ENCODE data around the gene CNTN4. TPM values are rescaled to one million over a fixed set of nuclear protein-coding genes. Genes with fewer than 3 reads are reported as not detected.

CNTN4 gene
- total RNA-seq, 2 experiments from 2014 or later: not detected

DNA sequence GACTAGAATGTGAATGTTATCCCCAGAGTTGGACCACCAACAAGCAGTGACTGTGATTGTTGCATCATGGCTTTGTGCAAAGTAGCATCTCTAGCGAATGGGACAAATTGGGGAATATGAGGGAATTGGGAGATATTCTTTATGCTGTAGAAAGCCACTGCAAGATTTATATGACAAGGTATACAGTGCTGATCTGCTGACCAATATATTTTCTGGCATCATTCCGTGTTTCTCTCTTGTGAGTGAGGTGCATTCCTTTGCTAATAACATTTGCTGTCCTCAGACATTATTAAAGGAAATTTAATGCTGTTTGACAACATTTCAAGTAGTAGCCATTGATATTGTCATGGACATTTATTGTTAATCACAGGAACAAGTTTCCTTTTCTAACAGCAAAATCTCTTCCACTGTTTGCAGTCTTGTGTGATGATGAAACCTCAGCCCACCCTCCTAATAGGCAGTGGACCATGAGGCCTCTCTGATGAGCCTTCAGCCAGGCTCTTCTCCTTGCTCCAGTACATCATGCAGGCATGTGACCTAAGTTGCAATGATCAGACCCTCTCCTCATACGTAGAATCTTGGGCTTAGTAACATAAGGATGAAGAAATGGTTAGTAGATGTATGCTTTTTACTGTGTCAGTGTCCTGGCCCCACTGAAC lies 16.1 kb downstream of the CNTN4 start:
- DNase-seq: no peak
- no peaks in the 10 kb centered on the region for H3K36me3 Mint-ChIP-seq
- H3K4me3 Mint-ChIP-seq: no peak overlapping the region

DNA sequence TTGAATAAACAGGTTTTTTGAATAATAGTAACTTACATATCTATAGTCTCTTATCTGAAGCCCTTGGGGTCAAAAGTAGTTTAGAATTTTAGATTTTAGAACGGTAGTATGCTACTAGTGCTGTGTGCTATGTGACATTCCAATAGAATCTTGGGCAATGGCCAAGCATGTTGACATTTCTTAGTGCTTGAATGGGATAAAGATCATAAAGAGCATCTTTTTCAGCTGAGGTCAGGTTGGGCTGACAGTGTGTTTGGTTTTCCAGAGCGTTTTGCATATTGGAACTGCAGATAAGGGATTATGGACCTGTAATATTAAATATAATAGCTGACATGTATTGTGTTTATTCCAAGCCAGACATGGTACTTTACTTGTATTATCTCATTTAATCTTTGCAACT lies 32.1 kb downstream of the CNTN4 start:
- Mint-ChIP-seq H3K27me3 (no peaks in the 10 kb centered on the region), H3K36me3 (no peaks in the 10 kb centered on the region), H3K4me1 (no peaks in the 10 kb centered on the region), H3K9me3 (no peaks in the 10 kb centered on the region), H3K27ac (no peak overlapping the region), H3K4me3 (no peak overlapping the region)
- DNase-seq: no peak

More for the DNA sequence above, 16.1 kb downstream of the CNTN4 start:
- no peaks in the 10 kb centered on the region for H3K4me1 Mint-ChIP-seq
- H3K9me3 Mint-ChIP-seq: no peaks in the 10 kb centered on the region
- no peaks in the 10 kb centered on the region for H3K27me3 Mint-ChIP-seq
- no peak overlapping the region for H3K27ac Mint-ChIP-seq

DNA sequence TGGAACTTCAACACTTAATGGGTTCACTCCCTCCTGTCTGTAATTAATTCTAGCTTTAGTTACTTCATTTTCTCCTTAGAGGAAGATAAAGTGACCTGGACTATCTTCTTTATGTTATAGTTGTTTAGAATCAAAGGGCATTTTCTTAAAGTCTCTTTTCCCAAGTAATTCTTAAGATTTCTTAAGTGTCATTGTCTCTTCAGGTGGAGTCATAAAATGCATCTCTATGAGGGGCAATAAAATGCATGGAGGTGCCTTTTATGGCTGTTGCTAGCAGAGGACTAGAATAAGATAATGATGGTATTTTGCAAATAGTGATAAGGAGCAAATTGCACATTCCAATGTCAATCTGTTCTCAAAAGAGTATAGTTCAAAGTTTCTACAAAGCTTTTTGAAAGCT lies 34.5 kb downstream of the CNTN4 start:
- Mint-ChIP-seq H3K36me3 (no peaks in the 10 kb centered on the region), H3K9me3 (no peaks in the 10 kb centered on the region), H3K4me3 (no peak overlapping the region), H3K27ac (no peak overlapping the region), H3K27me3 (no peaks in the 10 kb centered on the region), H3K4me1 (no peaks in the 10 kb centered on the region)
- no peak for DNase-seq

DNA sequence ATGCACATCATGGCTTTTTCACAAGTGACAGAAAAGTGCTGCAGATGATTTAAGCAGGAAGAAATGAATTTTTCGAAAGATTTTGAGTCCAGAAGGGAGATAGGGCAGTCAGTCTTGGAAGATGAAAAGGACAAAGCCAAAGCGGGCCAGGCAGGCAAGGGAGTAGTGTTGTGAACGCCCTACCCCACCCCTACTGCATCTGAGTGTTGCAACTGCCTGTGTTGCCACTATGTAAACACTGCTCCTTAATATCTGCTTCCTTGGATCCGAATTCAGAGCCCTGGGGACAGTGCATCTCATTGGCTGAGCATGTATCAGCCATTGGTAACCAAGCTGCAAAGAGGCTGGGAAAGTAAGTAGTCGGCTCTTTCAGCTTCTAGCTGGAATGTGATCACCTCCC lies 39.0 kb downstream of the CNTN4 start:
- no peak for DNase-seq
- H3K4me3 Mint-ChIP-seq: no peak overlapping the region

DNA sequence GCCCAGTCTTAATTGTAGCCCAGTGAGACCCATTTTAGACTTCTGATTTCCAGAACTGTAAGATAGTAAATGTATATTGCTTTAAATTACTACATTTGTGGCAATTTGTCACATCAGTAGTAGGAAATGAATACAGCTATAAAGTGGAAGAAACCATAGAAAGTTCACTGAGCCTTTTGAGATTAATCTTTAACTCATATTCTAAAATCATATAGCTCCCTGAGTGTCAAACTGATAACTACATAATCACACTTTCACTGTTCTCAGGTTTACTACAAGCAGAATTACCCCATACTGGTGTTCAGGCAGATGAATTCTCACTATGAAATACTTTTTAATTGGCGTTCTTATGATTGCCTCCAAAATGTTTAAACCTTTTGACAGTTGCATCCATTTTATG lies 42.8 kb downstream of the CNTN4 start:
- no peak overlapping the region for H3K27ac Mint-ChIP-seq
- DNase-seq: no peak
- H3K27me3 Mint-ChIP-seq: no peaks in the 10 kb centered on the region
- no peak overlapping the region for H3K4me3 Mint-ChIP-seq
- peaks cover 3% of the 10 kb centered on the region for H3K9me3 Mint-ChIP-seq
- H3K36me3 Mint-ChIP-seq: no peaks in the 10 kb centered on the region
- H3K4me1 Mint-ChIP-seq: no peaks in the 10 kb centered on the region

More for the DNA sequence above, 39.0 kb downstream of the CNTN4 start:
- no peak overlapping the region for H3K27ac Mint-ChIP-seq
- peaks cover 3% of the 10 kb centered on the region for H3K9me3 Mint-ChIP-seq
- H3K4me1 Mint-ChIP-seq: no peaks in the 10 kb centered on the region
- H3K27me3 Mint-ChIP-seq: no peaks in the 10 kb centered on the region
- H3K36me3 Mint-ChIP-seq: no peaks in the 10 kb centered on the region

DNA sequence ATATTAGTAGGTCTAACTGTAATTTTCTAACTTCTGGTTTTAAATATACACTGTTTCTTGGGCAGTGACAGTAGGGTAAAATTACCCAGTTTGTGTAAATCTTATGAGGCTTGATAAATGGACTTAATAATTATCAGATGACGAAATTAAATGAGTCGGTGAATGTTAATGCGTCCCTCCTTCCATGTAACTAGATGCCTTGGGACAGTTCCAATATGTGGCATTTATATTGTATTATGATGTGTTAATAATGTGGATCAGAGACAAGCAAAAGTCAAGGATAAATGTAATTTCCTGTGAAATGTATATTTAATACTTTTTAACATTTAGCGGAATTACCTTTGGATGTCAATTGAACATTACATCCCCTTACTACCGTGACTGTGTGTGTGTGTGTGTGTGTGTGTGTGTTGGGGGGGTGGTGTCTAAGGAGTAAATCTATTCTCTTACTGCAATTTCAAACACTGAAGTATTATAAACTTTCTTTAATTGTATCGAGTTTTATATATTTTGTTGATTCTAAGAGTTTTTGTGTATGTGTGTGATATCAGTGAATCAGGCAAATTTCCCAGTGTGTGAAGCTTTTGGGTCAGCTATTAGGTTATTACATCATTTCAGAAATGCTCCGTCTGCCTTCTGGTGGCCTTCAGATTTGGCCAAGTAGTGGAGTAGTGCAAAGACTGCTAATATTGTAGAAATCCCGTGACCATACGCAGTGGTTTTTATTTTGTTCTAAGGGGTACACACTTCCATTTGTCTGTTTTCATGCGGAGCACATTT lies 50.1 kb downstream of the CNTN4 start:
- Mint-ChIP-seq H3K27ac (no peak overlapping the region), H3K36me3 (no peaks in the 10 kb centered on the region)

DNA sequence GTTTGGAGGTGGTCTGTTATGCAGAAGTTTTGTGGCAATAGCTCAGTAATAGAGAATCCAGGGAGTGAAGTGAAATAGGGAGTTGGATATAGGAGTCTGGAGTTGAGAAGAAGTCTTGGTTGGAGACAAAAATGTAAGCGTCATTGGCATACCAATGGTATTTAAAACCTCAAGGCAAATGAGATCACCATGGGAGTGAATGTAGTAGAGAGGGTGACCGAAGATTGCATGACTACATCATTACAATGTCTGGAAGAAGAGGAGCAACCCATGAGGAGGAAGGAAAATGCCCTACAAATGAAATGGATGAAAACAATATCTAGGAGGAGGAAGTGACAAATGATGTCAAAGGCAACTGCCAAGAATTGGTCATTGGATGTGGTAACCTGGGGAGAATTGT lies 54.4 kb downstream of the CNTN4 start:
- Mint-ChIP-seq H3K4me3 (no peak overlapping the region), H3K27me3 (no peaks in the 10 kb centered on the region), H3K4me1 (no peaks in the 10 kb centered on the region), H3K36me3 (no peaks in the 10 kb centered on the region), H3K9me3 (no peaks in the 10 kb centered on the region), H3K27ac (no peak overlapping the region)
- DNase-seq: no peak

More for the DNA sequence above, 50.1 kb downstream of the CNTN4 start:
- DNase-seq: no peak
- no peaks in the 10 kb centered on the region for H3K4me1 Mint-ChIP-seq
- no peaks in the 10 kb centered on the region for H3K27me3 Mint-ChIP-seq
- H3K9me3 Mint-ChIP-seq: no peaks in the 10 kb centered on the region
- H3K4me3 Mint-ChIP-seq: no peak overlapping the region

DNA sequence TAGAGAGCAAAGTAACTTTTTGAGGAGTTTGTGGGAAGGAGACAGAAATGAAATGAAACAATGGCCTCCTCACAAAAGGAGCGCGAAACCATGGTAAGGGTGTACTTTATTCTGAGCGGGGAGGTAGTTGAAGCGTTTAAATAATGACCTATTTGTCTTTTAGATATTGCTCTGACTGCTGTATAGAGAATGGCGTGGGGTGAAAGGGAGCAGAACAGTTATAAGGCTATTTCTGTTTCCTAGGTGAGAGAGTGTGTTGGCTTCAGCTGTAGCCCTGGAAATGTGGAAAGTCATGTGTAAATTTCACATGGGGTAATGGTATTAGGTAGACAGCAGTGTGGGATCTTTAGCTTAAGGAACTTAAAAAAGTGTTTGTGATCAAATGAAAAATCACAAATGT lies 54.9 kb downstream of the CNTN4 start:
- H3K27me3 Mint-ChIP-seq: no peaks in the 10 kb centered on the region
- no peaks in the 10 kb centered on the region for H3K4me1 Mint-ChIP-seq
- no peaks in the 10 kb centered on the region for H3K9me3 Mint-ChIP-seq
- no peak overlapping the region for H3K27ac Mint-ChIP-seq
- no peak overlapping the region for H3K4me3 Mint-ChIP-seq
- no peaks in the 10 kb centered on the region for H3K36me3 Mint-ChIP-seq
- no peak for DNase-seq

DNA sequence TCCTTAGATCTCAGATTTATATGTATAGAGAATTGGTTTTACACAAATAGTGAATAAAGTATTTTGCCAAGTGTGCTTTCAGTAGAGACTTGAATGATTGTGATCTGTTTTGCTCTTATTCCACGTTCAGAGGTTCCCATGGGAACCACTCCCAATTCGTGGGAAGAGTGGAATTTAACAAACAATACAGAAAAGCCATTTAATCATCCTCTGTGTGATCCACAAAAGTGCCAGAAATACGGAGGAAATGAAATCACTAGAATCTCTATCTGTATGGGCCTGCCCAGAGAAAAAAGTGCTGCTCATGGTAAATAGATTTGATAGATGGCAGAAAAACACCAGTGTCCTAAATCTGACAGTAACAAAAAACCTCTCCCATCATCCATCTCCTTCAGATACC lies 56.0 kb downstream of the CNTN4 start:
- Mint-ChIP-seq H3K4me3 (no peak overlapping the region), H3K4me1 (no peaks in the 10 kb centered on the region), H3K36me3 (no peaks in the 10 kb centered on the region), H3K27ac (no peak overlapping the region), H3K27me3 (no peaks in the 10 kb centered on the region), H3K9me3 (no peaks in the 10 kb centered on the region)
- no peak for DNase-seq

DNA sequence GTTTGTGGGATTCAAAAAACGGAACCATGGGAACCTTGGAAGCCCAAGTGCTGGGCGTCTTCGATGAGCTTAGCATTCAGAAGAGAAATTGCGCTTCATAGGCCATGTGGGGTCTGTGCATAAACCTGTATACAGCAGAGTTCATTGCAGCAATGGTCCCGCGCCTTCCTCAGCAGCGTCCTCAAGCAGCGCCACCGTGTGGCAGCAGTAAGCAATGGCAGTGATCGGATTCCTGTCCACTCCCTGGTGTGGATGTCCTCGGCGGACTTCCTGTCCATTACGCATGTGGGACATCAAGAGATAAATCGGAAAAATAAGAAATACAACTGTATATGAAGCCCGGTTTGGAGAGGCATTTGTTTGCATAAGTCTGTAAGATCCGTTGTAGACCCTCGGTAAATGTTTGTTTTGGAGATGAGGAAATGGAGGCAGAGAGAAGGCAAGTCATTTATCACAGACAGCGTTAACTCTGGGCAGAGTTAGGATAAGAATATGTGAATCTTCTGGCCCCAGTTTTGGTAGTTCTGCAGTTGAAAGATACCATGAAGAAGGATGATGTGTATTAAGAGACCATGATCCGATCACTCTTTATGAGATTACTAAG lies 57.7 kb downstream of the CNTN4 start:
- no peaks in the 10 kb centered on the region for H3K27me3 Mint-ChIP-seq
- peak; percentile 8 for DNase-seq
- H3K9me3 Mint-ChIP-seq: no peaks in the 10 kb centered on the region
- H3K27ac Mint-ChIP-seq: no peak overlapping the region
- H3K4me3 Mint-ChIP-seq: no peak overlapping the region
- H3K4me1 Mint-ChIP-seq: no peaks in the 10 kb centered on the region
- no peaks in the 10 kb centered on the region for H3K36me3 Mint-ChIP-seq

DNA sequence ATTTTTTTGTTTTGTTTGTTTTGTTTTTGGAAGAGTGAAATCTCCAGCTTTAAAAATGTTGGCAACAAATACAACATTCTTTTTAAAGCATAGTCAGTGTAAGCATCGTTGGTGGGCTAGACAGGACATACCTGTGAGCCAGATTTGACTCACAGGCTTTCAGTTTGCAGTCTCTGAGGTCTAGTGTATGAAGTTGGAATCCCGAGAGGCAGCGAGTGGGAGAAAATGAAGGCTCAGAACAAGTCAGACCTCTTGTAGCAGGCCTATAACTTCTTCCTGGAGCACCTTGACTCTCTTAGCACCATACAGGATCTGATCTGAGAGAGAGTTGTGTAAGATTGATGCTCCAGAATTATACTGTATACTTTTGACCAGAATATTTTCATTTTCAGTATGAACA lies 60.2 kb downstream of the CNTN4 start:
- no peak for DNase-seq
- H3K4me3 Mint-ChIP-seq: no peak overlapping the region
- no peaks in the 10 kb centered on the region for H3K4me1 Mint-ChIP-seq
- no peak overlapping the region for H3K27ac Mint-ChIP-seq
- H3K36me3 Mint-ChIP-seq: no peaks in the 10 kb centered on the region
- H3K27me3 Mint-ChIP-seq: no peaks in the 10 kb centered on the region
- peaks cover under 1% of the 10 kb centered on the region for H3K9me3 Mint-ChIP-seq

DNA sequence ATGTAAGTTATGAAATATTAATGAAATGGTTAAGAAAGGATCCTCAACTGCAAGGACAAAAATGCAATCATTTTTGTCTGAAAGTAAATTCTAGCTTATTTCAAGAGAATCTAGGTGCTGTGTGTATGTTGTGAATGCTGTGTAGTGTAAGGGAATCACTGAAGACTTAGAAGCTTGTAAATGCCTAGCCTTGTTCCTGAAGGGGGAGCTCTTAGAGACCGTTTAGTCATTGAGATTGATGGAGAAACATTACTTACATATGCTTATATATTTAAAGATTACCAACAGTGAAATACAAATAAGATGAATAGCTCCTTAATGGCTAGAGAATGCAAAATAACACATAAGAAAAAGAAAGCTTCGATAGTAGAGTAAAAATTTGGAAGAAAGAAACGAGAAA lies 67.9 kb downstream of the CNTN4 start:
- Mint-ChIP-seq H3K27me3 (no peaks in the 10 kb centered on the region), H3K4me1 (no peaks in the 10 kb centered on the region), H3K9me3 (peaks cover 4% of the 10 kb centered on the region), H3K27ac (no peak overlapping the region), H3K4me3 (no peak overlapping the region), H3K36me3 (no peaks in the 10 kb centered on the region)
- DNase-seq: no peak

DNA sequence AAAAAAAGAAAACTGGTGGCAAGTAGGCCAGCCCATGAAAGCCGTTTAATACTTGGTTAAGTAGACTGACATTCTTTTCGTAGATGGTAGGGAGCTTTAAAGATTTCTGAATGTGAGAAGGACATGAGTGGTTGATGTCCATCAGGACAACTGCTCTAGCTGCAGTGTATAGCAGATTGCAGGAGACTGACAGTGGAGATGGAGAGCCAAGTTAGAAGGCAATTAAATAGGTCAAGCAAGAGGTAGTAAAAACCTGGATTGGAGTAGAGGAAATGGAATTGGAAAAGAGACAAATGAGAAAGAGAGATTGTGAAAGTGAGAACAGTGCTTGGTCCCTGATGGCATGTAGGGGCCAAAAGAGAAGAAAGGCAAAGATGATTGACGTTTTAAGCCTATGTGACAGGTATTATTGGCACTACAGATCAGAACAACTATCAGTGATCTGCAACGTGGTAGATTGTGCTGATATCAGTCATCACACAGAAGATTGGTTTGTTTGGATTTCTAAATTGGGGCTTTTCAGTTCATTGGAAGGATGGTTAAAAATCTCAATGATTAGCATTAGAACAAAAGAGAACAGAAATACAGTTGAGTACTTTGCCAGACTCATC lies 74.0 kb downstream of the CNTN4 start:
- Mint-ChIP-seq H3K9me3 (peaks cover 2% of the 10 kb centered on the region), H3K36me3 (no peaks in the 10 kb centered on the region), H3K4me1 (no peaks in the 10 kb centered on the region)

DNA sequence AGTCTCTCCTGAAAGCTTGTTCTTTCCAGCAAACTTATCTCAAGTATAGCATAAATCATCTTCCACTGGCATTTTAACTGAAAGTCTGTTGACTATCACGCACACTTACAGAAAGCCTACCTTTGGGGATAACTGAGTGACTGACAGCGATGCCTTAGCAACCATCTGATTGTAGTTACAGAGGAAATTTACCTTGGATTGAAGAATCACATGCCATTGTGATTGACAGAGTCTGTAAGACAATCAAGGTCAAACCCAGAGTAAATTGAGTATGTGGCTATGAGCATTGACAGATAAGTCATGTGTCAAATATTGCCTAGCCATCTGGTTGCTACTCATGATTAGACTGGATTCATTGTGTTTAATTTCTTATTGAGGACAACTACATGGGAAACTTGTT lies 82.0 kb downstream of the CNTN4 start:
- no peaks in the 10 kb centered on the region for H3K27me3 Mint-ChIP-seq
- H3K27ac Mint-ChIP-seq: no peak overlapping the region
- H3K9me3 Mint-ChIP-seq: no peaks in the 10 kb centered on the region
- no peak for DNase-seq
- no peaks in the 10 kb centered on the region for H3K4me1 Mint-ChIP-seq
- no peak overlapping the region for H3K4me3 Mint-ChIP-seq
- no peaks in the 10 kb centered on the region for H3K36me3 Mint-ChIP-seq

More for the DNA sequence above, 74.0 kb downstream of the CNTN4 start:
- H3K27ac Mint-ChIP-seq: no peak overlapping the region
- DNase-seq: no peak
- no peak overlapping the region for H3K4me3 Mint-ChIP-seq
- peaks cover 3% of the 10 kb centered on the region for H3K27me3 Mint-ChIP-seq

DNA sequence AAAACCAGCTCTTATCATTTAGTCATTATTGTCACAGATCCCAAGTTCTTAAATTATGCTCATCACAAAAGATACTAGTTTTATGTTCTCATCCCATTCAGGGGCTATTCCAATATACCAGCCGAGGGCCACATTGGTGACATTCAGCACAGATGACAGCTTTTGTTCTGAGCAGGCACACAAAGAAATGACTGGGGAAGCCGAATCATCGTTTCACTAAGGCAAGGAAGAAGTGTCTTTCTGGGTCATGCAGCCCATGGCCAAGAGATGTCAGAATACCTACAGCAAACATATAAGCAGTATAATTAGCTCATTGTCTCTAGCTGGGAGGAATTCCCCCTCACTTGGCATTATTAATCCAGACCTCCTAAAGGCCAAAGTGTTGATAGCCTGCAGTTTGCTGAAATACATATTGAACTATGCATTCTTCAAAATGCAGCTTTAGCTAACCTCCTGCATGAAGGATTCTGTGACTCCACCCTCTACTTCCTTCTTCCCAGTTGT lies 100.2 kb downstream of the CNTN4 start:
- Mint-ChIP-seq H3K27me3 (no peaks in the 10 kb centered on the region), H3K27ac (no peak overlapping the region), H3K36me3 (no peaks in the 10 kb centered on the region), H3K4me1 (no peaks in the 10 kb centered on the region), H3K9me3 (no peaks in the 10 kb centered on the region), H3K4me3 (no peak overlapping the region)
- DNase-seq: no peak
